HG03565 (cell line): ENCODE data around the gene CAMK2D.

Experiments
- ATAC-seq: cut with Tn5 transposase; IDR thresholded peaks from one replicate; pipeline ENCODE4 v1.9.1; 2021; ENCODE audit warnings: mild to moderate bottlenecking, moderate library complexity; ENCODE audit not compliant: unreplicated experiment

The CAMK2D gene

GRCh38 chr4:113450295-113451080, 311.1 kb downstream of the CAMK2D start:
- no peak for ATAC-seq

- no peak for ATAC-seq
Observed at GRCh38 chr4:113449410-113449974, 312.0 kb downstream of the CAMK2D start.

GRCh38 chr4:113447769-113448168, 313.8 kb downstream of the CAMK2D start:
- ATAC-seq: peak; percentile 70

GRCh38 chr4:113447061-113447460, 314.5 kb downstream of the CAMK2D start:
- no peak for ATAC-seq

- no peak for ATAC-seq
Observed at GRCh38 chr4:113446019-113446418, 315.5 kb downstream of the CAMK2D start.

GRCh38 chr4:113445286-113445685, 316.3 kb downstream of the CAMK2D start:
- no peak for ATAC-seq

GRCh38 chr4:113444386-113444785, 317.2 kb downstream of the CAMK2D start:
- no peak for ATAC-seq

GRCh38 chr4:113442826-113443225, 318.7 kb downstream of the CAMK2D start:
- no peak for ATAC-seq

GRCh38 chr4:113440371-113440770, 321.2 kb downstream of the CAMK2D start:
- no peak for ATAC-seq

GRCh38 chr4:113438596-113438995, 322.9 kb downstream of the CAMK2D start:
- ATAC-seq: no peak

GRCh38 chr4:113437129-113437528, 324.4 kb downstream of the CAMK2D start:
- ATAC-seq: no peak

GRCh38 chr4:113436360-113436759, 325.2 kb downstream of the CAMK2D start:
- ATAC-seq: no peak

- no peak for ATAC-seq
Observed at GRCh38 chr4:113435893-113436292, 325.6 kb downstream of the CAMK2D start.

GRCh38 chr4:113434247-113434587, 327.3 kb downstream of the CAMK2D start:
- no peak for ATAC-seq

- ATAC-seq: no peak
Observed at GRCh38 chr4:113433536-113434246, 327.8 kb downstream of the CAMK2D start.

- ATAC-seq: no peak
Observed at GRCh38 chr4:113433116-113433515, 328.4 kb downstream of the CAMK2D start.

GRCh38 chr4:113423631-113424030, 337.9 kb downstream of the CAMK2D start:
- no peak for ATAC-seq

GRCh38 chr4:113420938-113421337, 340.6 kb downstream of the CAMK2D start:
- no peak for ATAC-seq

- ATAC-seq: no peak
Observed at GRCh38 chr4:113419631-113420030, 341.9 kb downstream of the CAMK2D start.

- no peak for ATAC-seq
Observed at GRCh38 chr4:113411496-113411938, 350.0 kb downstream of the CAMK2D start.

GRCh38 chr4:113410686-113411085, 350.9 kb downstream of the CAMK2D start:
- ATAC-seq: no peak

- ATAC-seq: no peak
Observed at GRCh38 chr4:113409181-113409580, 352.4 kb downstream of the CAMK2D start.
